ENCODE data around the gene SYCE3.

Gene SYCE3

GRCh38 chr22:50582493-50583293 lies 20.0 kb upstream of the SYCE3 start, which contains the start of gene CHKB:
Gene CHKB (minus strand): TSS chr22:50582849. CDS start chr22:50582781, 68 bp downstream.
- TF ChIP-seq CTCF (IDR thresholded peaks at IDR 0.05) = no peak

- no peak for TF ChIP-seq CTCF (IDR thresholded peaks at IDR 0.05)
Observed at GRCh38 chr22:50581950-50582492, 19.3 kb upstream of the SYCE3 start.

- TF ChIP-seq CTCF (IDR thresholded peaks at IDR 0.05) = no peak
Observed at GRCh38 chr22:50581031-50581949, 18.6 kb upstream of the SYCE3 start.

- TF ChIP-seq CTCF (IDR thresholded peaks at IDR 0.05) = no peak
Observed at GRCh38 chr22:50579752-50580151, 17.0 kb upstream of the SYCE3 start.

- no peak for TF ChIP-seq CTCF (IDR thresholded peaks at IDR 0.05)
Observed at GRCh38 chr22:50578776-50579310, 16.1 kb upstream of the SYCE3 start.

GRCh38 chr22:50577987-50578775 lies 15.5 kb upstream of the SYCE3 start, which contains the start of gene CPT1B:
Gene CPT1B (minus strand): TSS chr22:50578427. CDS start chr22:50577915, 512 bp downstream.
- no peak for TF ChIP-seq CTCF (IDR thresholded peaks at IDR 0.05)

- no peak for TF ChIP-seq CTCF (IDR thresholded peaks at IDR 0.05)
Observed at GRCh38 chr22:50577697-50577986, 14.9 kb upstream of the SYCE3 start.
